Measurements from ENCODE around the gene MGAT1.

Gene MGAT1

DNA sequence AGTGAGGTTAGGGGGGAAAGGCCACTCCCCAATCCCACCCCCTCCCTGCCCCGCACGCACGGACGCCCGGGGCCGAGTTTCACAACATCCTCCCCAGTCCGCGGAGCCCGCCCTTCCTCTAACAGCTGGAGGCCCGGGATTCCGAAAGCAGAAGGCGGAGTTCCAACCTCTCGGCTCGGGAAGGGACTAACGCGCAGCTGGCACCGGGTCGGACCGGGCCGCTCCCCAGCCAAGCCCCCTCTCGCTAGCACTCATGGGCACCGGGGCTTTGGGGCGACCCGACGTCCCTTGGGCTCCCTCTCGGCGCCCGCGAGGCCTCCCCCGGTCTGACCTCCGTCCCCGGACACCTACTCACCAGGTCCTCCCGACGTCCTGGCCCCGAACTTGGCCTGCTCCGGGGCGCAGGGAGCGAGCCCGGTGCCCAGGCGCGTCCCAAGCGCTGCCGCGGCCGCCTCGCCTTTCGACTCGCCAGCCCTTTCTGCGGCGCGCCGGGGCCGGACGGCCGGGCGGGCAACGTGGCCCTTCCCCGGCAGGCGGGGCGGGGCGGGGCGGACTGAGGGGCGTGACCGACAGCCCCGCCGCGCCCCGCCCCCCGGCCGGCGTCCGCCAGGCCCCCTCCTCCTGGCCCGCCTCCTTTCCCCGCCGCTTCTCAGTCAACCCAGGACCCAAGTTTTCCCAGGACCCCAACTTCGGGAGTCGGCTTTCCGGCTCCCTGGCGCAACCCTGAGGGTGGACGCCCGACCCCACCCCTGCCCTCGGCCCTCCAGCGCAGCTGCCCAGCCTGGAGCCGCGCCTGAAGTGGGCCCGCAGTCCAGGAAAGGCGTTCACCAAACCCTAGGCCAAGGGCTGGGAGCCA is at the start of gene MGAT1:
MGAT1 (minus strand) TSS at position 482 of the 856 bp plus-strand sequence. CDS start 9,835 bp downstream, outside the sequence.
- peak within 1 kb of the TSS; percentile 94 for H3K27ac ChIP-seq (ENCODE audit: low read depth, low read length)
- peak within 1 kb of the TSS; percentile 30 for H3K9ac ChIP-seq (ENCODE audit: low read length)
- H3K27me3 ChIP-seq (ENCODE audit: control insufficient read depth in 1 of 2, insufficient read depth in 2 of 2, low read length in 2 of 2) = no peaks in the 10 kb centered on the region
- peaks cover 13% of the 10 kb centered on the region for H3K36me3 ChIP-seq (ENCODE audit: insufficient read depth, low read length)
- no peaks in the 10 kb centered on the region for H3K9me3 ChIP-seq (ENCODE audit: low read length)
- H3K4me1 ChIP-seq (ENCODE audit: insufficient read depth, low read length) = peaks cover 68% of the 10 kb centered on the region
- H3K4me3 ChIP-seq (ENCODE audit: low read depth in 1 of 2, low read length in 2 of 2) = peak within 1 kb of the TSS; percentile 58 to 85

DNA sequence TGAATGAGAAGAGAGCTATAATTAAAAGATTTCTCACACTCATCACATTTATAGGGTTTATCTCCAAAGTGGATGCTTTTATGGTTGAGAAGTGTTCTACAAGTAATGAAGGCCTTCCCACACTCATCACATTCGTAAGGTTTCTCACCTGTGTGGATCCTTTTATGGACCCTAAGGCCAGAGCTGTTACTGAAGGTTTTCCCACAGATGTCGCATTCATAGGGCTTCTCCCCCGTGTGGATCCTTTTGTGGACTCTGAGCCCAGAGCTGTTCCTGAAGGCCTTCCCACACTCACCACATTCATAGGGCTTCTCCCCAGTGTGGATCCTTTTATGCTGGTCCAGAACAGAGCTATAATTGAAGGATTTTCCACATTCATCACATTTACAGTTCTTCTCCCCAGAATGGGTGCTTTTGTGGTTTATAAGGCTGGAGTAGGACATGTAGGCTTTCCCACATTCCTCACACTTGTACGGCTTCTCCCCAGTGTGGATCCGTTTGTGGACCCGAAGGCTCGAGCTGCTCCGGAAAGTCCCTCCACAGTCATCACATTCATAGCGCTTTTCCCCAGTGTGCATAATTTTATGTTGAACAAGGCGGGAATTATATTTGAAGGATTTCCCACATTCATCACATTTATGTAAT is 48.0 kb upstream of the MGAT1 start:
- Histone ChIP-seq H3K27me3 (ENCODE audit: control insufficient read depth in 1 of 2, insufficient read depth in 2 of 2, low read length in 2 of 2) (no peaks in the 10 kb centered on the region), H3K9ac (ENCODE audit: low read length) (no peak overlapping the region), H3K27ac (ENCODE audit: low read depth, low read length) (no peak overlapping the region), H3K4me1 (ENCODE audit: insufficient read depth, low read length) (no peaks in the 10 kb centered on the region), H3K36me3 (ENCODE audit: insufficient read depth, low read length) (peaks cover 49% of the 10 kb centered on the region), H3K4me3 (ENCODE audit: low read depth in 1 of 2, low read length in 2 of 2) (no peak overlapping the region), H3K9me3 (ENCODE audit: low read length) (no peaks in the 10 kb centered on the region)

- no peak overlapping the region for H3K9ac ChIP-seq (ENCODE audit: low read length)
- no peaks in the 10 kb centered on the region for H3K27me3 ChIP-seq (ENCODE audit: control insufficient read depth in 1 of 2, insufficient read depth in 2 of 2, low read length in 2 of 2)
- H3K27ac ChIP-seq (ENCODE audit: low read depth, low read length) = no peak overlapping the region
- no peak overlapping the region for H3K4me3 ChIP-seq (ENCODE audit: low read depth in 1 of 2, low read length in 2 of 2)
- no peaks in the 10 kb centered on the region for H3K4me1 ChIP-seq (ENCODE audit: insufficient read depth, low read length)
- H3K36me3 ChIP-seq (ENCODE audit: insufficient read depth, low read length) = peaks cover 44% of the 10 kb centered on the region
- H3K9me3 ChIP-seq (ENCODE audit: low read length) = no peaks in the 10 kb centered on the region
Measured at GRCh38 chr5:180849827-180850226, 47.2 kb upstream of the MGAT1 start.

- no peak overlapping the region for H3K27ac ChIP-seq (ENCODE audit: low read depth, low read length)
- H3K27me3 ChIP-seq (ENCODE audit: control insufficient read depth in 1 of 2, insufficient read depth in 2 of 2, low read length in 2 of 2) = no peaks in the 10 kb centered on the region
- no peak overlapping the region for H3K4me3 ChIP-seq (ENCODE audit: low read depth in 1 of 2, low read length in 2 of 2)
- no peaks in the 10 kb centered on the region for H3K9me3 ChIP-seq (ENCODE audit: low read length)
- no peaks in the 10 kb centered on the region for H3K4me1 ChIP-seq (ENCODE audit: insufficient read depth, low read length)
- peaks cover 41% of the 10 kb centered on the region for H3K36me3 ChIP-seq (ENCODE audit: insufficient read depth, low read length)
- no peak overlapping the region for H3K9ac ChIP-seq (ENCODE audit: low read length)
Measured at GRCh38 chr5:180848878-180849277, 46.3 kb upstream of the MGAT1 start.

GRCh38 chr5:180848265-180848664 is 45.7 kb upstream of the MGAT1 start:
- peaks cover 41% of the 10 kb centered on the region for H3K36me3 ChIP-seq (ENCODE audit: insufficient read depth, low read length)

GRCh38 chr5:180847026-180847425 is 44.4 kb upstream of the MGAT1 start:
- Histone ChIP-seq H3K4me1 (ENCODE audit: insufficient read depth, low read length) (no peaks in the 10 kb centered on the region), H3K9me3 (ENCODE audit: low read length) (no peaks in the 10 kb centered on the region), H3K36me3 (ENCODE audit: insufficient read depth, low read length) (peaks cover 41% of the 10 kb centered on the region), H3K27ac (ENCODE audit: low read depth, low read length) (no peak overlapping the region), H3K4me3 (ENCODE audit: low read depth in 1 of 2, low read length in 2 of 2) (no peak overlapping the region), H3K9ac (ENCODE audit: low read length) (no peak overlapping the region), H3K27me3 (ENCODE audit: control insufficient read depth in 1 of 2, insufficient read depth in 2 of 2, low read length in 2 of 2) (no peaks in the 10 kb centered on the region)

More at GRCh38 chr5:180848265-180848664, 45.7 kb upstream of the MGAT1 start:
- Histone ChIP-seq H3K27me3 (ENCODE audit: control insufficient read depth in 1 of 2, insufficient read depth in 2 of 2, low read length in 2 of 2) (no peaks in the 10 kb centered on the region), H3K27ac (ENCODE audit: low read depth, low read length) (no peak overlapping the region), H3K4me3 (ENCODE audit: low read depth in 1 of 2, low read length in 2 of 2) (no peak overlapping the region), H3K9ac (ENCODE audit: low read length) (no peak overlapping the region), H3K9me3 (ENCODE audit: low read length) (no peaks in the 10 kb centered on the region), H3K4me1 (ENCODE audit: insufficient read depth, low read length) (no peaks in the 10 kb centered on the region)

- Histone ChIP-seq H3K9ac (ENCODE audit: low read length) (no peak overlapping the region), H3K27ac (ENCODE audit: low read depth, low read length) (no peak overlapping the region), H3K4me3 (ENCODE audit: low read depth in 1 of 2, low read length in 2 of 2) (no peak overlapping the region), H3K4me1 (ENCODE audit: insufficient read depth, low read length) (no peaks in the 10 kb centered on the region), H3K27me3 (ENCODE audit: control insufficient read depth in 1 of 2, insufficient read depth in 2 of 2, low read length in 2 of 2) (no peaks in the 10 kb centered on the region), H3K36me3 (ENCODE audit: insufficient read depth, low read length) (peaks cover 24% of the 10 kb centered on the region), H3K9me3 (ENCODE audit: low read length) (no peaks in the 10 kb centered on the region)
Measured at GRCh38 chr5:180844858-180845257, 42.3 kb upstream of the MGAT1 start.

GRCh38 chr5:180844432-180844831 is 41.8 kb upstream of the MGAT1 start:
- no peaks in the 10 kb centered on the region for H3K27me3 ChIP-seq (ENCODE audit: control insufficient read depth in 1 of 2, insufficient read depth in 2 of 2, low read length in 2 of 2)
- H3K9me3 ChIP-seq (ENCODE audit: low read length) = no peaks in the 10 kb centered on the region
- no peak overlapping the region for H3K27ac ChIP-seq (ENCODE audit: low read depth, low read length)
- no peak overlapping the region for H3K4me3 ChIP-seq (ENCODE audit: low read depth in 1 of 2, low read length in 2 of 2)
- H3K36me3 ChIP-seq (ENCODE audit: insufficient read depth, low read length) = peaks cover 19% of the 10 kb centered on the region
- H3K4me1 ChIP-seq (ENCODE audit: insufficient read depth, low read length) = no peaks in the 10 kb centered on the region
- no peak overlapping the region for H3K9ac ChIP-seq (ENCODE audit: low read length)

DNA sequence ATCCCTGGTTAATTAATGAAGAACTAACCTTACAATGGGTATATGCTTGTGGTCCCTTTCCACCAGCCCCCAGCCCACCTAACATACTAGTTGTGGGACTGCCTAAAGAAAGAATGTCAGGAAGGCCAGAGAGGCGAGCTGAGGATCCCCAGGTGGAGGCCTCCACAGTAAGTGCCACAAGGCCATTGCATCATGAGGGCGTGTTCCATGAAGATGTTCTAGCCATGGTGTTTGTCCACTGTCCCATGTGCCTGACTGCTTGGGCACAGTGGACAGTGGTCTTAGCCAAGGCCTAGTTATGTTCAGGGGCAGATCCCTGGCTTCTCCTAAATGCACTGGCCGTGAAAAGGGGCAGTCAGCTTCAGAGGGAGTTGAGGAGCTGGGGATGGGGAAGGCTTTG is 37.3 kb upstream of the MGAT1 start:
- no peak overlapping the region for H3K9ac ChIP-seq (ENCODE audit: low read length)
- peaks cover 24% of the 10 kb centered on the region for H3K36me3 ChIP-seq (ENCODE audit: insufficient read depth, low read length)
- no peak overlapping the region for H3K27ac ChIP-seq (ENCODE audit: low read depth, low read length)
- no peak overlapping the region for H3K4me3 ChIP-seq (ENCODE audit: low read depth in 1 of 2, low read length in 2 of 2)
- H3K4me1 ChIP-seq (ENCODE audit: insufficient read depth, low read length) = no peaks in the 10 kb centered on the region
- no peaks in the 10 kb centered on the region for H3K9me3 ChIP-seq (ENCODE audit: low read length)
- no peaks in the 10 kb centered on the region for H3K27me3 ChIP-seq (ENCODE audit: control insufficient read depth in 1 of 2, insufficient read depth in 2 of 2, low read length in 2 of 2)

GRCh38 chr5:180839227-180839626 is 36.6 kb upstream of the MGAT1 start:
- no peak overlapping the region for H3K4me3 ChIP-seq (ENCODE audit: low read depth in 1 of 2, low read length in 2 of 2)
- no peaks in the 10 kb centered on the region for H3K9me3 ChIP-seq (ENCODE audit: low read length)
- H3K9ac ChIP-seq (ENCODE audit: low read length) = no peak overlapping the region
- no peaks in the 10 kb centered on the region for H3K27me3 ChIP-seq (ENCODE audit: control insufficient read depth in 1 of 2, insufficient read depth in 2 of 2, low read length in 2 of 2)
- H3K4me1 ChIP-seq (ENCODE audit: insufficient read depth, low read length) = no peaks in the 10 kb centered on the region
- H3K36me3 ChIP-seq (ENCODE audit: insufficient read depth, low read length) = peaks cover 31% of the 10 kb centered on the region
- H3K27ac ChIP-seq (ENCODE audit: low read depth, low read length) = no peak overlapping the region

DNA sequence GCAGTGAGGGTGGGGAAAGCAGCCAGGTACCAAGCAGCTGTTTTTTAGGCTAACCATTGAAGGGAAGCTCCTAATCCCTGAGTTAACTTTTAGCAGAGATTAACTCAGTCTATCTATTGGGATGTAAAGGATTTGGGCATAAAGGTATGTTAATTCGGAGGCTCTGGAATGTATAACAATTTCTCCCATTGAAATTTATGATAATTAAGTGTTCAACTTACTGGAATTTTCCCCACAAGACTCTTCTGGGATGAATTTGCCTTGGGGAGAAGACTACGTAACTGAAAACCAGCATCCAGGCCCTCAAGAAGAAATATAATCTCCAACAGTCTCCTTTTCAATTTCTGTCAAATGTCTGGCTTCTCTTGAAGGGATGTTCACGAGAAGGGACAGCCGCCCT is 34.9 kb upstream of the MGAT1 start:
- Histone ChIP-seq H3K9me3 (ENCODE audit: low read length) (no peaks in the 10 kb centered on the region), H3K27me3 (ENCODE audit: control insufficient read depth in 1 of 2, insufficient read depth in 2 of 2, low read length in 2 of 2) (no peaks in the 10 kb centered on the region), H3K36me3 (ENCODE audit: insufficient read depth, low read length) (peaks cover 31% of the 10 kb centered on the region), H3K4me3 (ENCODE audit: low read depth in 1 of 2, low read length in 2 of 2) (no peak overlapping the region), H3K27ac (ENCODE audit: low read depth, low read length) (no peak overlapping the region), H3K4me1 (ENCODE audit: insufficient read depth, low read length) (peaks cover 8% of the 10 kb centered on the region), H3K9ac (ENCODE audit: low read length) (no peak overlapping the region)
